HK-2 (cell line): ENCODE results near the gene PCTP.

Experiments used
- DNase-seq: peaks from one replicate; pipeline ENCODE4 v3.0.0-alpha.2; 2018; ENCODE audit not compliant: unreplicated experiment

Gene PCTP

DNA sequence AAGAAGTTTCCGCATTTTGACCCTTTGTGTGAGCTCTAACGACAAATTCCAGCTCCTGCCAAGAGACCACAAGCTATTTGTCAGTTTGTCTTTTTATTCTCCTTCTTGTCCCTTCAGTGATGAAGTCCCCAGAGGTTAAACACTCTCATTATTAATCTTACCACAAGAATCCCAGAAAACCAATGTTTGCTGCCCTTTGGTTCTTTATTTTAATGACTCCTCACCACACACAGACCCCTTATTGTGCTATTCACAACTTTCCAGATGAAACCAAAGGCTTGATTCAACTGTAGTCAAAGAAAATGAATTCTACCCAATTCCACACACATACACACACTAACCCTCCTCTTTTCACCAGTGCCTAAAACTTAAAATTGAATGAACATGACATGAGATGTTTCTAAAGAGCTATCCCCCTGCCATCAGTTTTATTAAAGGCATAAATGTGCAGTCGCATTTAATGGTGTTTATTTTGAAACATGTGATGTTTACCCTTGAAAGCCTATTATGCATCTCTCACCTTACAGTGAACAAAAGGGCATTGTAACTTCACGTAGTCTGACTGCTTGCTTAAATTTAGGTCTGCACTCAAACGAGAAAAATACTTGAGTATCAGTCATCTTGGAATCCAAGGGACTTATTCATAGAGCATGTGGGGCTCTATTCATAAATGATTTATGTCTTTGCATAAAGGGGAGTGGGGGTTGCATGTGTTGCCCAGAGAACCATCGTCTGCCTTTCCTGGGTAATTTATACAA lies 44.1 kb downstream of the PCTP start:
- no peak for DNase-seq

DNA sequence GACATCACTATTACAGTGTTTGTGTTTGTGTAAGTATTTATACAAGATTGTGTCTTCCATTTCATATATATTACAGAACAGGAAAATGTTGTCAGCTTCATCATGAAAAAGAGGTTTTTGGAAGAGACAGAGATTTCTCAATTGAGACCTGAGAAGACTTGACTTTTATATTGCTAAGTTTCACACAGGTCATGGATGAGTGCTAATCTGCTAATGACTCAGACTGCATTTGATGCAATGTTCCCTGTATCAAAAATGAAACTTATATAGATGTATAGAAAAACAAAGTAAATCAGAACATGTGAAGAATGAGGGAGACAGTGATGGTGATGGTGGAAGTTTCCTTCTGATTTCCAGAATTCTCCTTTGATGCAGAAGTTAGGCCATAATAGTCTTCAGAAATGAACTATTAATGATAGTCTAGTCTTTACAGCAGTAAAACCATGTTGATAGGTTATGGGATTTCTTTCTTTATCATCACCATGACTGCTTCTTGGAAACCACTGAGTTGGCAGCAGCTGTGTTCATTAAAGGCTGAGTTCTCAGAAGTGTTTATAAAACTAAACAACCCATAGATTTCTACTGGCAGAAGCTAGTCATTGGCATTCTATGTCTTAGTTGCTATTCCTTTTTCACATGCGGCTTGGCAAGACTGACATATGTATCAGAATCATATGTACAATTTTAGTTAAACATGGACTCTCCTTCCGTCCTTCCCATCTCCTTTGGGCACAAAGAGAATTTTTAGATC lies 56.1 kb downstream of the PCTP start:
- no peak for DNase-seq

DNA sequence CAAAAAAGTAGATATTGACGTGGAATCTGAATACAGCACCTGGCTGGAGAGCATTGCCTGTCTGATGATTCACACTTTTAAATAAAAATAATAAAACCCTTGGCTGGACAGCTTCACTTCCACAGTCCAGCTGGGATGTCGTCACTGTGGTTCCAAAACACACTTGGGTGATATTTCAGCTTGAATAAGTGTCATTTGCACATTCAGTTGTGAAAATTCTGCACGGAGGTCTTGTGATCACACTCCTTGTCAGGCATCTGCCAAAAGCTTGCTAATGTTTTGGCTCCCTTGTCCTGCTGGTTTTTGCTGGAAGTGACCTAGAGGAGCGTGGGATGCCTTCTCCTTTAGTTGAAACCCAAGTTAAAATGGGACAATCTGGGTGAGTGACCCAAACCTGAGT lies 60.7 kb downstream of the PCTP start:
- DNase-seq, result no peak

DNA sequence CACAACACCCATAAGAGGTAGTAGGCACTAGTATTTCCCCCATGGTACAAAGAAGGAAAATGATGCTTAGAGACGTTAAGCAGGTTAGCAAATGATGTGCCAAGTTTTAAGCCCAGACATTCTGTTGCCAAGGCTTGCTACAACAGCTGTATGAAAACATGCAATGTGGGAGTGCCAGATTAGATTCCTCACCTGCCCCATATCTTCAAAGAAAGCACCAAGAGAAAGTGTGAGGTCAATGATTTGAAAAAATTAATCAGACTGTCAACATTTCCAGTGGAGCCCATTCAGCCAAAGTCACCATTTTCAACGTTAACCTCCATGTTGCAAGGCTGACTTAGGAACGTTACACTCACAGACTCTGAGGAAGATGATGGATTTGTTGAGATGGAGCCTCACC lies 61.5 kb downstream of the PCTP start:
- DNase-seq, result no peak

DNA sequence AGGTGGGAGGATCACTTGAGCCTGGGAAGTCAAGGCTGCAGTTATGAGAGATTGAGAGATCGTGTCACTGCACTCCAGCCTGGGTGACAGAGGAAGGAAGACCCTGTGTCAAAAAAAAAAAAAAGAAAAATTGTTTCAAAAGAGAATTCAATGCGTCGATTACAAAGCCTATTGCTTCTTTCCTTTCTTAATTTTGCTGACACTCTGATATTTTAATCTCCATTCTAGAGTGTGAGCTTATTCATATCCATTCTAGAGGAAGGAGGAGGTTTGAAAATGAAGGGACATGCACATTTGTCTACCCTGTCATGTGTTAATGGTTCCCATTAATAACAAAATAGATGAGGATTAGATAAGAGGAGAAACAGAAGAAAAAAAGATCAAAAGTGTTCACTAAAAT lies 63.1 kb downstream of the PCTP start:
- no peak for DNase-seq

DNA sequence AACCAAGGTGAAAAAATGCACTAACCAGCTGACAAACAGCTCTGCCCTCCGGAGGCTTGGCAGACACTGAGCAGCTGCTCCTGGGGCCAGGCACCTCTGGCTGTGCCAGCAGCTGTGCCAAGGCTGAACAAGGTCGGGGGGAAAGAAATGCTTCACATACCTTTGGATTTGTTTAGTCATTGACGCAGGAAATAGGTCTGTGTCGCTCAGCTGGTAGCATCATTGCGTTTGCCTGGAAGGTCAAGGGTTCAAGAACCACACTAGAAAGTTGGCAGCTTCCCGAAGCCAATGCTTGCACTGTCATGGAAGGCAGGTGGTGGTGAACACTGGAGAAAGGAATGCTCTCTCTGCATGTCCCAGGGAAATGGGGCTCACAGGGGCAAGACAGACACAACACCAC lies 63.5 kb downstream of the PCTP start:
- no peak for DNase-seq

DNA sequence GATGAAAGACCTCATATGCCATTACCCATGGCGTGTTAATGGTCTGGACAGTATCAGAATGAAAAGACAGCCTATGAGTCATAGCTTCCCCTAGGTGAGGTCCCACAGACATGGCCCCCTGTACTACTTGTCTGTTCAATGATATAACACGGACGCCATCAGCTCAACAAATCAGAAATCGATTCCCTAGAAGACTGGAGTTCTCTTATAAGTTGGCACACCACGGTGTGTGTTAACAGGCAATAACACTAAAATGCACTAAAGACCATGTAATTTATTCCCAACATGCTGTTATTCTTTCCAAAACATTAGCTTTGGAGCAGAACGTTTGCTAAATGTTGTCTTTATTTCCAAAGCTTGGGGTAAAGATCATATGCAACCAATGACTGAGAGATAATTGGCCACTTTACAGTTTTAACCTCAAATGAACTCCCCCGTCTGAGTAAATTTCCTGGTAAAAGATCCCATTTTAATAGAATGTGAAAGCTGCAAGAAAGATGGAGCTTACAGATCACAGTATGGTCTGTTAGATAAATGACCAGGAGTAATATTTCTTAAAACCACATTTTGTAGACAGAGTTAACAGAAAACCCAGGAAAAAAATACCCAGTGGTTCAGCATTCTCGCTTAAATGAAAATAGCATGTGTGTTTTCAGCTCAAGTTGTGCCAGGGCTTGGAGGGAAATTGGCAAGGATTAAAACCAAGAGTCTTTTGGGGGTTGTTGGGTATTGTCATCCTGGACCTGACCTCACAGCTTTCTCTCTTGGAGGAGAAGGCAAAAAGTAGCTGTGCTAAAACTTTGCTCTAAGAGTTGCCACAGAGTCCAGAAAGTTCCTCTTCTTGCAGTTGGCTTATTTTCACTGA lies 65.9 kb downstream of the PCTP start:
- DNase-seq, result no peak

DNA sequence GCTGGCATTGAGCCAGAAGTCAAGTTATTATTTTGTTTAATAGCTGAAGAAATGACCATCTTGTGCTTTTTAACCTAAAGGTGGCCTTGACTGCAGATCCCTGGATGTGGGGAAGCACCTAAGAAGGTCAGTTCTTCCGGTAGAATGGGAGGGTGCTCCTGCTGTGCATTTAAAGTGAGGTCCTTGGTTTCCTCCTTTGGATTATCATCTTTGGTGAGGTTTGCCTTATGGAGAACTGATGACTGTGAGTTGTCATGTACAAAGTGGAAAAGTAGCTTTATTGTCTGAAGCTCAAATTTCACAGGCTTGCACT lies 66.5 kb downstream of the PCTP start:
- DNase-seq, result no peak

DNA sequence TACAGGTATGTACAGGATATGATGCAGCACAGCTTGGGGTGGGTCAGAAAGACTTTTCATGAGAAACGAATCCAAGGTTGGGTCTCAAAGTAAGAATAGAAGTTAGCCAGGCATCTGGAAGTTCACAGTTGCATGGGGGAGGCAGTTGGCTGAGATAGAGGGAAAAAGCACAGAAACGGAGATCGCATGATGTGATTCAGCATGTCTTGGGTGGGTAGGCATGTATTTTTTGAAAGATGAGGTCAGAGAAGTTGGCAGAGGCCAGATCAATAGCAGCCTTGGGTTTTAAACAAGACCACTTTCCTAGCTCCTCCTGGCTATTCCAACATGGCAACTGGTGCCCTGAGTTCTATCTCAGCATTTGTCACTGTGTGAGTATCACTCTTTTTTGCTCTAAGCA lies 67.2 kb downstream of the PCTP start:
- no peak for DNase-seq

DNA sequence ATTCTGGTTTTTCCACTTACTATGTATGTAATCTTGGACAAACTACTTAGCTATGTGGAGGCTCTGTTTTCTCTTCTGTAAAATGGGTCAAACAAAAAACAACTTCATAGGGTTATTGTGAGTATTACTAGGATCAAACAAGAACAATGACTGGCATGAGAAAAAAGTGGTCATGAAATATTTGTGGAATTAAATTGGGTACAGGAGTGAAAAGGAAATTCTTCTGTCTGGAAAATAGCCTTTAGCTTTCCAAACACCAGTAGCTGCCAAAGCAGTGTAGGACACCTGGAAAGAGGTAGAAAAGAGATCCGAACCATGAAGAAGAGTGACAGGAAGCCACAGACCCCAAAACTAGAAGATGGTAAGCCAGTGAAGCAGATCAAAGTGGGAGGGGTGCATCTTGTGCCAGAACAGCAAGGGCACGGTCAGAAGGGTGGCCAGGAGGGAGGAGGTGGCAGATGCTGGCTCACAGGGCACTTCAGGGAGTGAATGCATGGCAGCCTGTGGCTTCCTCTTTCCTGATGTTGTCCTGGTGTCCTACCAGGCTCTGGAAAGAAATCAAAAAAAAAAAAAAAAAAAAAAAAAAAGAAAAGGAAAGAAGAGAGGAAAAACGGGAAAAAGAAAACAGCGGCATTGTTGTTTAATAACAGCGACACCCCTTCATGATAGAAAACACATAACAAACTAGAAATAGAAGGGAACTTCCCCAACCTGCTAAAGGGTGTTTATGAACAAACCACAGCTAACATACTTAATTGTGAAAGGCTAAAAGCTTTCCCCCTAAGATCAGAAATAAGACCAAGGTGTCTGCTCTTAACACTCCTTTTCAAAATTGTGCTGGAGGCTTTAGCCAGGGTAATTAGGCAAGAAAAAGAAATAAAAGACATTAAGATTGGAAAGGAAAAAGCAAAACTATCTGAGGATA lies 67.9 kb downstream of the PCTP start:
- DNase-seq, result no peak

DNA sequence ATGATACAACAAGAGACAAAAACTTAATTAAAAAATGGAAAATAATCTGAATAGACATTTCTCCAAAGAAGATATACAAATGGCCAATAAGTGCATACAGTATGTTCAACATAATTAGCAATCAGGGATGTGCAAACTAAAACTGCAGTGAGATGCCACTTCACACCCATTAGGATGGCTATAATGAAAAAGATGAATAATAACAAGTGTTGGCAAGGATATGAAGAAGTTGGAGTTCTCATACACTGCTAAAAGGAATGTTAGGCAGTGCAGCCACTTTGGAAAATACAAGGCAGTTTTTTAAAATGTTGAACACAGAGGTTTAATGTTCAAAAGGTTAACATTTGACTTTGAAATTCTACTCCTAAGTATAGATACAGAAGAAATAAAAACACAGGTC lies 69.8 kb downstream of the PCTP start:
- no peak for DNase-seq

DNA sequence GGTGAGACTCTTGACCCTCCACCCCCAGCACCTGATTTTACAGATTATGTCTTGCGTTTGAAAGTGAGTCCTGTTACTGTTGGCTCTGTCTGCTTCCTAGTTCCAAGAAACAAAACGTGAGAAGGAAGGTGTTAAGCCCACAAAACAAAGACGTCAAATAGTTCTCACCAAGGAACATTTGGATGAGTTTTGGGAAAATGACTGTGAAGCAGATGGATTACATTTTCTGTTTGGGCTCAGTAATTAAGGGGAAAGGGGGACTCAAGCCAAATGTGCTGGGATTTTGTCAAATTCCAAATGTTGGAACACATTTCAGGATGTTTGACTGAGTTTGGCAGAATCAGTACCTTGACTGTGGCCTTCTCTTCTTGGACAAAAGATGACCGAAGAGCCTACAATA lies 71.2 kb downstream of the PCTP start:
- no peak for DNase-seq

DNA sequence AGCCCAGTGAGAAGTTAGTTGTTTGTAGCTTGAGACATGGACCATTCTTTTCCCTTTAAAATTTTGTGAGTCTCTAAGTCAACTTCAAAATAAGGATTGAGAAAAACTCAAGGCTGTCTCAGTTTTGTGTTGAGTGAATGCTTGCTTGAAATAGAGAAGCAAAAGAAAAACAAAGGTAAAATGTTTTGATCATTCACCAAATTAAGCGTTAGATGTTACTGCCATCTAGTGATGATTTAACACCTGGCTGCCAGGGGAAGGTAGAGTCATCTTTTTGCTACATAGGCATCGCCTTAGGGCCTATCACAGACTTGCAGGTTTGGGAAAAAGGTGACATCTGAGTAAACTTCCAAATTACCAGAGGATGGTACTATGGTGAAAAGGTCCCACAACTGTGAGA lies 74.4 kb downstream of the PCTP start:
- no peak for DNase-seq
